Dendritic cell treated with granulocyte-macrophage colony-stimulating factor and Interleukin-4, amounts not matched to agents 40 ng/mL and 50 ng/mL, for 4 days (primary cell): ENCODE data around the gene ANTXR2.

ENCODE experiments used
- H3K27ac Mint-ChIP-seq: one replicate; pipeline ENCODE4 v1.8.0; 2022; ENCODE audit warnings: mild to moderate bottlenecking, mixed read lengths
- H3K27me3 Mint-ChIP-seq: one replicate; pipeline ENCODE4 v1.8.0; 2022; ENCODE audit warnings: mild to moderate bottlenecking, mixed read lengths
- H3K36me3 Mint-ChIP-seq: one replicate; pipeline ENCODE4 v1.8.0; 2022; ENCODE audit warnings: low read depth, mixed read lengths
- H3K4me1 Mint-ChIP-seq: one replicate; pipeline ENCODE4 v1.8.0; 2022; ENCODE audit warnings: low read depth, mixed read lengths
- H3K4me3 Mint-ChIP-seq: one replicate; pipeline ENCODE4 v1.8.0; 2022; ENCODE audit warnings: mild to moderate bottlenecking, moderate library complexity, mixed read lengths
- H3K9me3 Mint-ChIP-seq: one replicate; pipeline ENCODE4 v1.8.0; 2022; ENCODE audit warnings: mixed read lengths
- intact Hi-C: fragments of 100-400 bp; cut with micrococcal nuclease; formaldehyde crosslinking; loops from one replicate; pipeline ENCODE4 v1.15.0; 2022

Gene ANTXR2

GRCh38 chr4:80081566-80081965 lies 8.5 kb upstream of the ANTXR2 start:
- H3K4me1 Mint-ChIP-seq: peaks cover 47% of the 10 kb centered on the region
- intact Hi-C loops: no loop called here
- no peaks in the 10 kb centered on the region for H3K36me3 Mint-ChIP-seq
- H3K27me3 Mint-ChIP-seq: peaks cover 2% of the 10 kb centered on the region
- H3K9me3 Mint-ChIP-seq: no peaks in the 10 kb centered on the region
- peak overlapping the region; percentile 8 for H3K27ac Mint-ChIP-seq
- H3K4me3 Mint-ChIP-seq: no peak overlapping the region

- Mint-ChIP-seq H3K4me3 (peak overlapping the region; percentile 74), H3K27me3 (peaks cover 2% of the 10 kb centered on the region), H3K9me3 (no peaks in the 10 kb centered on the region), H3K36me3 (no peaks in the 10 kb centered on the region), H3K4me1 (peaks cover 69% of the 10 kb centered on the region), H3K27ac (peak overlapping the region; percentile 79)
- intact Hi-C loops: loop anchor here (5.0 kb wide), 1 partner anchor 103 kb away; no protein-coding TSS in a partner anchor
Measured at GRCh38 chr4:80079255-80079923, 6.4 kb upstream of the ANTXR2 start.

GRCh38 chr4:80078346-80079092 lies 5.5 kb upstream of the ANTXR2 start:
- Mint-ChIP-seq H3K27ac (peak overlapping the region; percentile 79), H3K27me3 (peaks cover 2% of the 10 kb centered on the region), H3K9me3 (no peaks in the 10 kb centered on the region), H3K36me3 (no peaks in the 10 kb centered on the region), H3K4me1 (peaks cover 75% of the 10 kb centered on the region), H3K4me3 (peak overlapping the region; percentile 74)
- intact Hi-C loops: loop anchor here (5.0 kb wide), 1 partner anchor 104 kb away; no protein-coding TSS in a partner anchor

- H3K27ac Mint-ChIP-seq: no peak overlapping the region
Measured at GRCh38 chr4:80077639-80078038, 4.6 kb upstream of the ANTXR2 start.

GRCh38 chr4:80076681-80077080 lies 3.7 kb upstream of the ANTXR2 start:
- H3K4me1 Mint-ChIP-seq: peaks cover 74% of the 10 kb centered on the region
- no peaks in the 10 kb centered on the region for H3K9me3 Mint-ChIP-seq
- intact Hi-C loops: loop anchor here (5.0 kb wide), 1 partner anchor 106 kb away; no protein-coding TSS in a partner anchor
- peak overlapping the region; percentile 94 for H3K27ac Mint-ChIP-seq
- H3K27me3 Mint-ChIP-seq: peaks cover 2% of the 10 kb centered on the region
- peaks cover 16% of the 10 kb centered on the region for H3K36me3 Mint-ChIP-seq
- no peak overlapping the region for H3K4me3 Mint-ChIP-seq

More at GRCh38 chr4:80077639-80078038, 4.6 kb upstream of the ANTXR2 start:
- Mint-ChIP-seq H3K4me1 (peaks cover 75% of the 10 kb centered on the region), H3K36me3 (peaks cover 6% of the 10 kb centered on the region), H3K9me3 (no peaks in the 10 kb centered on the region), H3K27me3 (peaks cover 2% of the 10 kb centered on the region), H3K4me3 (no peak overlapping the region)
- intact Hi-C loops: loop anchor here (5.0 kb wide), 1 partner anchor 105 kb away; no protein-coding TSS in a partner anchor

GRCh38 chr4:80075995-80076675 lies 3.1 kb upstream of the ANTXR2 start:
- Mint-ChIP-seq H3K4me3 (no peak overlapping the region), H3K9me3 (no peaks in the 10 kb centered on the region), H3K4me1 (peaks cover 68% of the 10 kb centered on the region), H3K27ac (peak overlapping the region; percentile 94), H3K27me3 (no peaks in the 10 kb centered on the region), H3K36me3 (peaks cover 20% of the 10 kb centered on the region)
- intact Hi-C loops: loop anchor here (5.0 kb wide), 1 partner anchor 106 kb away; no protein-coding TSS in a partner anchor

GRCh38 chr4:80074651-80075050 lies 1.6 kb upstream of the ANTXR2 start:
- H3K9me3 Mint-ChIP-seq: no peaks in the 10 kb centered on the region
- intact Hi-C loops: loop anchor here (5.0 kb wide), 3 partner anchors 68 to 128 kb away; no protein-coding TSS in a partner anchor
- peak overlapping the region; percentile 50 for H3K4me3 Mint-ChIP-seq
- peak overlapping the region; percentile 94 for H3K27ac Mint-ChIP-seq
- H3K4me1 Mint-ChIP-seq: peaks cover 63% of the 10 kb centered on the region
- H3K27me3 Mint-ChIP-seq: no peaks in the 10 kb centered on the region
- peaks cover 27% of the 10 kb centered on the region for H3K36me3 Mint-ChIP-seq

- intact Hi-C loops: loop anchor here (5.0 kb wide), 2 partner anchors 68 to 128 kb away; no protein-coding TSS in a partner anchor
- Mint-ChIP-seq H3K27ac (peak overlapping the region; percentile 94), H3K4me1 (peaks cover 61% of the 10 kb centered on the region), H3K36me3 (peaks cover 33% of the 10 kb centered on the region), H3K9me3 (no peaks in the 10 kb centered on the region), H3K4me3 (peak overlapping the region; percentile 37), H3K27me3 (no peaks in the 10 kb centered on the region)
Measured at GRCh38 chr4:80074069-80074468, 1.0 kb upstream of the ANTXR2 start.

- H3K4me3 Mint-ChIP-seq: peak overlapping the region; percentile 96
- H3K27ac Mint-ChIP-seq: peak overlapping the region; percentile 94
- peaks cover 38% of the 10 kb centered on the region for H3K36me3 Mint-ChIP-seq
- H3K9me3 Mint-ChIP-seq: no peaks in the 10 kb centered on the region
- H3K4me1 Mint-ChIP-seq: peaks cover 57% of the 10 kb centered on the region
- no peaks in the 10 kb centered on the region for H3K27me3 Mint-ChIP-seq
- intact Hi-C loops: loop anchor here (2.0 to 5.0 kb wide), 3 partner anchors 15 to 129 kb away; no protein-coding TSS in a partner anchor
Measured at GRCh38 chr4:80073473-80074008, 512 bp upstream of the ANTXR2 start.

- Mint-ChIP-seq H3K4me3 (peak overlapping the region; percentile 96), H3K27me3 (no peaks in the 10 kb centered on the region), H3K9me3 (no peaks in the 10 kb centered on the region), H3K4me1 (peaks cover 47% of the 10 kb centered on the region), H3K36me3 (peaks cover 51% of the 10 kb centered on the region), H3K27ac (peak overlapping the region; percentile 94)
- intact Hi-C loops: loop anchor here (2.0 to 5.0 kb wide), 3 partner anchors 13 to 130 kb away; no protein-coding TSS in a partner anchor
Measured at GRCh38 chr4:80072228-80072743, 743 bp downstream of the ANTXR2 start.

- H3K4me3 Mint-ChIP-seq: peak overlapping the region; percentile 96
- peak overlapping the region; percentile 94 for H3K27ac Mint-ChIP-seq
- H3K27me3 Mint-ChIP-seq: no peaks in the 10 kb centered on the region
- intact Hi-C loops: loop anchor here (2.0 to 5.0 kb wide), 3 partner anchors 13 to 131 kb away; no protein-coding TSS in a partner anchor
- H3K9me3 Mint-ChIP-seq: no peaks in the 10 kb centered on the region
- peaks cover 57% of the 10 kb centered on the region for H3K36me3 Mint-ChIP-seq
- H3K4me1 Mint-ChIP-seq: peaks cover 43% of the 10 kb centered on the region
Measured at GRCh38 chr4:80071604-80072227, 1.3 kb downstream of the ANTXR2 start.

GRCh38 chr4:80070880-80071603 lies 2.0 kb downstream of the ANTXR2 start:
- Mint-ChIP-seq H3K9me3 (no peaks in the 10 kb centered on the region), H3K27me3 (no peaks in the 10 kb centered on the region), H3K4me1 (peaks cover 37% of the 10 kb centered on the region), H3K4me3 (peak overlapping the region; percentile 96), H3K27ac (peak overlapping the region; percentile 94), H3K36me3 (peaks cover 60% of the 10 kb centered on the region)
- intact Hi-C loops: loop anchor here (5.0 kb wide), 2 partner anchors 71 to 131 kb away; no protein-coding TSS in a partner anchor
